H1 (cell line): ENCODE measurements around the gene MAGI2. TPM values are rescaled to one million over a fixed set of nuclear protein-coding genes. Genes with fewer than 3 reads are reported as not detected.

Source experiments
- CHD7 ChIP-seq: fragments of 300-600 bp; sonication (generic); IDR thresholded peaks from 2 replicates; pipeline ENCODE4 v1.7.1; 2012; ENCODE audit warnings: low read length, moderate library complexity, mild to moderate bottlenecking, inconsistent platforms; ENCODE audit not compliant: insufficient replicate concordance
- POU5F1 ChIP-seq: IDR thresholded peaks from 2 replicates; pipeline ENCODE4 v1.6.1; 2011; ENCODE audit warnings: low read depth, mild to moderate bottlenecking, low read length, moderate library complexity
- SP2 ChIP-seq: IDR thresholded peaks from 2 replicates; pipeline ENCODE4 v1.6.1; 2012; ENCODE audit warnings: mild to moderate bottlenecking, low read length, inconsistent platforms
- polyA plus RNA-seq, 7 experiments: library from polyadenylated mRNA; depleted of rRNA in 3 of 7; stranded (reverse) in 5 of 7; unstranded in 2 of 7; fragments of >200 nt in 5 of 7; fragments of 200-250 nt in 2 of 7; gene quantifications; 1 replicate in 5 of 7; 2 replicates in 1 of 7; 4 replicates in 1 of 7; pipeline versions ENCODE4 v1.2.1 to v1.2.3, GENCODE V29; 2011 to 2013; ENCODE audit warnings: missing spikeins in 2 of 7, mixed read lengths in 2 of 7
- total RNA-seq: library from RNA; stranded (reverse); fragmentation: NEBNext Ultra II Directional; extraction: Animal tissue kit (Norgen Biotek cat#: 25700); gene quantifications from 2 replicates; pipeline ENCODE4 v1.2.1, GENCODE V29; 2021

Gene MAGI2
- total and polyA plus RNA-seq, 2 of the 8 experiments (the other 6 are each of a cell fraction or from before 2014, with no cell fraction given) = 6.0 to 27.3 TPM

- TF ChIP-seq CHD7 = no peak
- no peak for TF ChIP-seq POU5F1
- no peak for TF ChIP-seq SP2
Observed at GRCh38 chr7:78427209-78427608, 1026.3 kb downstream of the MAGI2 start (continued).
